Nucleus accumbens (tissue), 56 donors: ENCODE results near the gene TBX3.
A peak's percentile ranks its signal among the peaks of the same experiment; 100 is the strongest.
"Not testable (repeated sequence)": the region's sequence is repeated elsewhere in the genome, so short reads cannot be mapped to it uniquely, and the experiment has no call there.

Experiments
- DNase-seq, 56 donors: peaks; one replicate each; lab custom pipeline; 2025; lab: John Stamatoyannopoulos, UW

Gene TBX3

DNA sequence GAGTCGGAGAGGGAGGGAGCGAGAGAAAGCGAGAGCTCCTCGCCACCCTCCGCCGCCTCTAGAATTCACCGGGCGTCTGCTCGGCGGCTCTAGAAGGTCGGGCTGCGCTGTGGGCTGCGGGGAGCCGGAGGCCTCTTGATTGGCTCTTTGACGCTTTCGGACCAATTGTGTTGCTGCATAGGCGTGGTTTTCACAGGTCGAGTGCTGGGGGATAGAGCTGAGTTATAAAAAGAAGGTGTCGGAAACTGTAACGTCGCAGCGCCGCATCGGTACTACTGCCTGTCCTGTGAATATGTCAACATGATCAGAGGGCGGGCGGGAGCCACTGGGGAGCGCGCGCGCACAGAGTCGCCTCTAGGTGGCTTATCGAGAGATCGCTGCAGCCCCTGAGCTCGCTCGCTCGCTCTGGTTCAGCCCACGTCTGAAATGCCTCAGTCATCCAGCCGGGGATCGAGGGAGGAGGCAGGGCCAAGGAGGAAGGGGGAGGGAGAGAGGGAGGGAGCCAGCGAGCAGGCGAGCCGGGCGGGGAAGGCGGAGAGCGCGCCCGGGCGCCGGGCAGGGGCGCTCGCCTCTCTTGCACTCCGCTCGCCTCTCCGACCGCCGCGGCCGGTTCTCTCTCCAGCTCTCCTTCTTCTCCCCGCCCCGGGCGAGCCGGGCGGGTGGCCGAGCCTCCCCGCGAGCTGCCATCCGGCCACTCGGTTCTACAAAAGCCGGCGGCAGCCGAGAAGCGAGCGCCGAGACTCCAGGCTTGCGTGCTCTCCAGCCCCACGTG is at the start of gene TBX3:
TSS of gene TBX3 (minus strand) at position 78 of the 772 bp plus-strand sequence. CDS start 975 bp downstream, outside the sequence.
- peak in 43 of 56 donors; percentile 1 to 58 (median 30) for DNase-seq

DNA sequence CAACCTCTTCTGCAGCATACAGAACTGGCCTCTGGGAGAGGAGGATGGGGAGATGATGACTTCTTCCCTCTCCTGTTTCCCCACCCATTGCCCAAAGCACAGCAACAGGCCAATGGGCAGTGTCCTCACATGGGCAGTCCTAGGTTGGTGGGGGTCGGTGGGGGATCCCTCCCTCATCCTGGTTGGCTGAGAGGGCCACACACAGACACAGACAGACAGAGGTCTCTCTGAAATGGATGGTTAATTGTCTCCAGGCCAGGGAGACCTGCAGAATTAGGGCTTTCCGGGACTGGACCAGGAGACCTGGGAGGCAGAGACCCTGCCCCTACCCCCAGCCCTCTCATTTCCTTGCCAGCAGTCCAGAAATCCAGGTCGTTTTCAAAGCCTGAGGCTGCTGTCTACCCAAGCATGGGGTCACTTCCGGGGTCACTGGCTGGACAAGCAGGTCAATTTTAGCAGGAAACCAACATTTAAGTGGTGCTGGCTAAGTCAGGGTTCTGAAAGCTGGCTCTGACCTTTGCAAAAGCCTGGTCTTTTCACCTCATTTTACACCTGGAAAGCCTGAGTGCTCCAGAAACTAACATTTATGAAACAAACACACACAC is 48.6 kb upstream of the TBX3 start:
- no peak for DNase-seq

DNA sequence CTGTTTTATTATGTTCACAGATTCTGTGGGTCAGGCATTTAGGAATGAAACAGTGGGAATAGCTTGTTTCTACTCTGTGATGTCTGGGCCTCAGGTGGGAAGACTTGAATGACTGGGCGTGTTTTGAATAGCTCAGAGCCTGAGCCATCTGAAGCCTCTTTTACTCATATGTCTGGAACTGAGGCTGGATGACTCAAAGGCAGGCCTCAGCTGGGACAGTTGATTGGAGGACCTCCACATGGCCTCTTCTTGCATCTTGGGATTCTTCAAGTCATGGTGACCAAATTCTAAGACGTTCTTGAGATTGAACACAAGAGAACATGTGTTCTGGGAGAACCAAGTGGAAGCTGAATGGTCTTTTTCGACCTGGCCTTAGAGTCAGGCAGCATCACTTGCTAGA is 45.8 kb upstream of the TBX3 start:
- DNase-seq, result no peak

DNA sequence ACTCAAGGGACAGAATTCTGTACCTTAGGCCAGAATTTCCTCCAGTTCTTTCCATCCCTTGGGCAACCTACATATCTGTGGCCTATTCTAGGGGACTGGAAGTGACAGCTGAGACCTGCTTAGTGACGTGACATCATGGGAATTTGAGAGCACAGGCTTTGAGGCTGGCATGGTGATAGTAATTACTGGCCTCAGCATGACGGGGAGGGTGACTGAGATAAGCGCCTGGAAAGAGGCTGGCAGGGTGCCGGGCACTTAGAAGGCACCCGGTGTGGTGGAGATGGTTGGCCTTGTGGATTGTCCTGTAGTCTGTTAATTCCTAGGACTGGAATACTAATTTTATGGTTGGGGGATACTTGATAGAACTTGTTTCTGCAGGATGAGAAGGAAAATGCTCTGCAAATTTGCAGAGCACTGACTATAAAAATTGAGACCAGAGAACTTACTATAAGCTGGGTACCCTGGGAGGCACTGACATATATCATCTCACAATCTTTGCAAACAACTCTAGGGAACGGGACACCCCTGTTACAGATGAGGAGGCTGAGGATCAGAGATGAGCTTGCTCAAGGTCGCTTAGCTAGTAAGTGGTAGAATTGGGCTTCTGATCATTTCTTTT is 42.2 kb upstream of the TBX3 start:
- DNase-seq, result no peak

DNA sequence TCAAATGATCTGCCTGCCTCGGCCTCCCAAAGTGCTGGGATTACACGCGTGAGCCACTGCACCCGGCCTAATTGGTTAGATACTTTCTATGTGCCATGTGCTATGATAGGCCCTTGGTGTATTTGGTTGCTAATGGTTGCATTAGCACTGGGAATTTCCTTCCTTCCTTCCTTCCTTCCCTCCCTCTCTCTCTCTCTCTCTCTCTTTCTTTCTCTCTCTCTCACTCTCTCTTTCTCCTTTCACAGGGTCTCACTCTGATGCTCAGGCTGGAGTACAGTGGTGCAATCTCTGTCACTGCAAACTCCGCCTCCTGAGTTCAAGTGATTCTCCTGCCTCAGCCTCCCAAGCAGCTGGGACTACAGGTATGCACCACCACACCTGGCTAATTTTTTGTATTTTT is 38.2 kb upstream of the TBX3 start:
- DNase-seq, result not testable (repeated sequence)

DNA sequence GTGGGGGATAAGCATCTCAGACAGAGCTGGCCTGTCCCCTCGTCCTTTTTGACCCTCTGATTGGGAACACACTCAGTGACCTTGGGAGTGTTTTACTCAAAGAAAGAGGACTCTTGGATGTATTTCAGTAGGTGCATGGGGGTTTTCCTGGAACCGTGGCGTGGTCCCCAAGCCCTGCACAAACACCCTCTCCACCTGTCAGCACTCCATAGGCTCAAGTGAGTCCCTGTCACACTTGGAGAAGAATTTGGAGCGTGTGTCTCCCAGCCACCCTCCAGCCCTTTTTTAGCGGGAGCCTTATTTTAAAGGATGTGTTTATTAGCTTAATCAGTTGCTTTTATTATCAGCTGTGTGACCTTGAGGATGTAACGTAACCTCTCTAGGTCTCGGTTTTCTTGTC is 37.3 kb upstream of the TBX3 start:
- no peak for DNase-seq

DNA sequence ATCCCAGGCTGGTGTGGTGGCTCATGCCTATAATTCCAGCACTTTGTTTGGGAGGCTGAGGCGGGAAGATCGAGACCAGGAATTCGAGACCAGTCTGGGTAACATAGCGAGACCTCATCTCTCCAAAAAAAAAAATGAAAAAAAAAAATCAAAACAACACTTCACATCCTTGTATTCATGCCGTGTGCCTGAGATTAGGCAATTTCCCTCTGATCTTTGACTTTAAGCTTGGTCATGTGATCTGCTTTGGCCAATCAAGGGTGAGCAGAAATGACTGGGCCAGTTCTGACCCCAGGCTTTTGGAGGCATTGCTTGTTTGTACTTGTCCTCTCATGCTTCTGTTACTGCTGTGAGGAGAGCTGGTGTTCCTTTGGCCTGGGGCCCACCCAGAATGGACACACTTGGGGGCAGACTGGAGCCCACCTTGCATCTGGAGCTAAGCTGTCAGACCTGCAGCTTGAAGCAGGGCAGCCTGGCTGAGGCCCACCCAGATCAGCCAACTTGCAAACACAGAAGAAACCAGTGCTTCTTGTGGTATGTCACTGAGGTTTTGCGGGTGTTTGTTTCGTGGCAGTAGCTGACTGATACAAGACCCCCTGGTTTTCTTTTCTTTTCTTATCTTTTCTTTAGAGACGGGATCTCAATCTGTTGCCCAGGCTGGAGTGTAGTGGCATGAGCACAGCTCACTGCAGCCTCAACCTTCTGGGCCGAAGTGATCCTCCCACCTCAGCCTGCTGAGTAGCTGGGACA is 29.7 kb upstream of the TBX3 start:
- DNase-seq, result no peak

DNA sequence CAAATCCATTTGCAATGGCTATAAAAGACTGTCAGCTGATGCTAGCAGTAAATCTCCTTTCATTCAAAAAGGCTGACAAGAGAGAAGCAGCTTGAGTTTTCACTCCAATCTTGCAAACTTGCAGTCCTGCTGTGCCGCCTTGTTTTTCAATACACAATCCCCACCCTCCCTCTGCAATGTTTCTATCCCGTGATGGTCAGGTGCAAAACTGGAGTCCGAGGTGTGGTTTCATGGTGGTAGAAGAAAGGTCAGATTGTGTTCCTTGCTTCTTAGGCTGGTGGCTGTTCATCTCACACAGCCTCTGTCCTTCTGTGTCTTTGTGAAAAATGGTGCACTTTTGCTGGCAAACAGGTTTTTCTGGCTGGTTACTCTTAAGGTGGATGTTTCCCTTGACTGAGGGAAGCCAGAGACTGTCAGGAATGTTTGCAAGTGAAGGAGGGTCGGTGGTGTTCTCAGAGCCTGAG is 27.7 kb upstream of the TBX3 start:
- no peak for DNase-seq

DNA sequence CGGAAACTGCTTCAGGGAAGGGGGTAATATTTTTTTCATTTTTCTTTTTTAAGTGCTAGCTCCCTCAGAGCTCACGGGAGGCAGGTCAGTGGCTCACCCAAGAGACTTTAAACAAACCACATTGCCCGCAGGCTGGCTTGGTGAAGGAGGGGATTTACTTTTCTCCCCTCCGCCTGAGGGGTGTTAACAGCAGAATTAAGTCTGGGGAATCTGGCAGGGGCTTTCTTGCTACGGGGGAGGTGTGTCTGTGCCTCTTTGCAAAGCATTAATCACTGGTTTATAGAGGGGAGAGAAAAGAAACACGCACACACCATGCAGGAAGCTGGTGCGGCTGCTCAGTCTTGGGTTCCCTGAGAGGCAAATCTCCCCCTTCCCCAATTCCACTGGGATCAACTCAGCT is 26.2 kb upstream of the TBX3 start:
- no peak for DNase-seq

DNA sequence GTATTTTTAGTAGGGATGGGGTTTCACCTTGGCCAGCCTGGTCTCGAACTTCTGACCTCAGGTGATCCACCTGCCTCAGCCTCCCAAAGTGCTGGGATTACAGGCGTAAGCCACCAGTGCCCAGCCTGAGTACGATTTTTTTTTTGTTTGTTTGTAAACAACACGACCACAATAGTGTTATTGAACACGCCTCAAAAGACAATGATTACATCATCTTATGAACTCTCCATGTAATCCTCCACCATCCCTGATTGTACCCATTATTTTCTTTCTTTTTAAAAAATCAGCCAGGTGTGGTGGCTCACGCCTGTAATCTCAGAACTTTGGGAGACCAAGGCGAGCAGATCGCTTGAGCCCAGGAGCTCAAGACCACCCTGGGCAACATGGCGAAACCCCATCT is 25.1 kb upstream of the TBX3 start:
- DNase-seq, result no peak

DNA sequence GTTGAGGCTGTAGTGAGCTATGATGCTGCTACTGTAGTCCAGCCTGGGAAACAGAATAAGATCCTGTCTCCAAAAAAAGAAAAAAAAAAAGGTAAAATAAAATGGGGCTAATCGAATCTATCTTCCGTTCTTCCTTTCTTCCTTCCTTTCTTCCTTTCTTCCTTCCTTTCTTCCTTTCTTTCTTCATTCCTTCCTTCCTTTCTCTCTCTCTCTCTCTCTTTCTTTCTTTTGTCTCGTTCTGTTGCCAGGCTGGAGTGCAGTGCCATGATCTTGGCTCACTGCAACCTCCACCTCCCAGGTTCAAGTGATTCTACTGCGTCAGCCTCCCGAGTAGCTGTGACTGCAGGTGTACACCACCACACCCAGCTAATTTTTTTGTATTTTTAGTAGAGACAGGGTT is 24.6 kb upstream of the TBX3 start:
- DNase-seq, result not testable (repeated sequence)

DNA sequence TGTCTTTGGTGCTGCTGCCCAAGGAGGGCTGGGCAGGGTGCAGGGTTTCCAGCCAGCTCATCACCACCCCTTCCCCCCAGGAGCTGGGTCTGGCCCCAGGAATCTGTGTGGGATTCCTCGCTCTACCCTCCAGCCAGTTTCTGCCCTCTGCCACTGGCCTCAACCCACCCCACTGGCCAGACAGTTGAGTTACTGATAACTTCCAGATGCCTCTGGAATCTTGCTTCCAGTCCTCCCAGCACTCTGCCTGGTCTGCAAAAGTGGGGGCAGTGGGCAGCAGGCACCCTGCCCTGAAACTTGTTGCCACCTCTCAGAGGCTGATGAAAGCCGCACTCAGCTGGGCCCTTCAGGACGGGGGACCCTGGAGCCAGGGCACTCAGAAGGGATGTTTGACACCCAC is 20.1 kb upstream of the TBX3 start:
- DNase-seq, result peak in 1 of 56 donors; percentile 1

DNA sequence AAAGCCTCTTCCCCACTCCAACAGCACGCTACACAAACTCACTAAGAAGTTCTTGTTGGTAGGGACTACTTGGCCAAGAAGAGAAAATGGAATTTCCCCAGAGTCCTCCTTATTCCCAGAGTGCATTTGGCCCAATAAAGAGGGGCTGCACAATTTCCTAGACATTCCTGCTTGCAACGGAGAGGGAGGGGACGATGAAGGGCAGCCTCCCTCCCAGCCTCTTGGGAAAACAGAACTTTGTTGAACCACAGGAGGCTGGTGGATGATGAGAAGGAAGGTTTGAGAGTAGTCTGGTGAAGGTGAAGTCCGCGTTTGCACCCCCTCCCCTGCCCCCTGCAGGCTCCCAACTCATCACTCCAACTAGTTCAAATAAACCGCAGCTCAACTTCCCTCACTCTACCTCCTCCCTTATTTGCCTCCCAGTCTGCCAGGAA is 19.1 kb upstream of the TBX3 start:
- DNase-seq, result no peak

DNA sequence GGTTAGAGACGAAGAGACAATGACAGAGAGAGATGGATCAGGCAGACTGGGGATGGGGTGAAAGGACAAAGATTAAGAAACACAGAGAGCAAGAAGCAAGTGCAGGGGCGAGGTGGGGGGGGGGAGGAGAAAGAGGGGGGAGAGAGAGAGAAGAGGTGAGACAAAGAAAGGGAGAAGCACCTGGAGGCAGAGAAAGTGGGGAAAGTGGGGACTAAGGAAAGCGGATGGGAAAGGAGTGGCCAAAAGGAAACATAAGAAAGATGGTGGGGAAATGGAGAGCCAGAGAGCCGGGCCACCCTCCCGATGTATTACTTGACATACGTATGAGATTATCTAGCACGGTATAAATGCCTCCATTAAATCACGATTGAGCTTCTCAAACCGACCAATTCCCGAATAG is 18.5 kb upstream of the TBX3 start:
- no peak for DNase-seq

DNA sequence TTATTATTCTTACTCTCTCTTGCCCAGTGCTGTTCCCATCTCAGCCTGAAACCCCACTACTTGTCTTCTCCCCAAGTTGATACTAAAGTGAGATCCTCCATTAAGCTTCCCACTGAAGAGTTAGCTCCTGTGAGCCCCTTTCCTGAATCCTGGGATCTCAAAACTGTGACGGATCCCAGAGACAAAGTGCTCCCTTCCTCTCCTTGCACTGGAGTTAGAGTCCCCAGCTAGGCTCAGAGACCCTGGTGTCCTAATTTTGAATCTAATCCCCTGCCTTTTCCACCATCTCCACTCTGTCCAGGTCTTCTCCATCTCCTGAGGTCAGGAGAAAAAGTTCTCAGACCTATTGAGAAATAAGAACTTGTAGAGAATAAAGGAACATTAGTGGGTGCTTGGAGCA is 17.6 kb upstream of the TBX3 start:
- DNase-seq, result no peak

DNA sequence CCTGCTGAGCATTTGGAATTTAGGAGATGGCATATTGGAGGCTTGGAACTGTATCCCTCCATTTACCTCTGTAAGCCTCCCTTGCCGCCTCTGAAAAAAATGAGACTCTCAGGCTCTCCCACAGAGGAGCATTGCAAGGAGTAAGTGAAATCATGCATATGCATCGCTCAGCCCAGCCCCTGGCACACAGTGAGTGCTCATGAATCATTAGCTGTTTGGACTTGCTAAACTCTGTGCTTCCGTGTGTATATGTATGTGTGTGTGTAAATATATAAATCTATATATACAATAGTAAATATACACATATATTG is 17.1 kb upstream of the TBX3 start:
- DNase-seq, result no peak

DNA sequence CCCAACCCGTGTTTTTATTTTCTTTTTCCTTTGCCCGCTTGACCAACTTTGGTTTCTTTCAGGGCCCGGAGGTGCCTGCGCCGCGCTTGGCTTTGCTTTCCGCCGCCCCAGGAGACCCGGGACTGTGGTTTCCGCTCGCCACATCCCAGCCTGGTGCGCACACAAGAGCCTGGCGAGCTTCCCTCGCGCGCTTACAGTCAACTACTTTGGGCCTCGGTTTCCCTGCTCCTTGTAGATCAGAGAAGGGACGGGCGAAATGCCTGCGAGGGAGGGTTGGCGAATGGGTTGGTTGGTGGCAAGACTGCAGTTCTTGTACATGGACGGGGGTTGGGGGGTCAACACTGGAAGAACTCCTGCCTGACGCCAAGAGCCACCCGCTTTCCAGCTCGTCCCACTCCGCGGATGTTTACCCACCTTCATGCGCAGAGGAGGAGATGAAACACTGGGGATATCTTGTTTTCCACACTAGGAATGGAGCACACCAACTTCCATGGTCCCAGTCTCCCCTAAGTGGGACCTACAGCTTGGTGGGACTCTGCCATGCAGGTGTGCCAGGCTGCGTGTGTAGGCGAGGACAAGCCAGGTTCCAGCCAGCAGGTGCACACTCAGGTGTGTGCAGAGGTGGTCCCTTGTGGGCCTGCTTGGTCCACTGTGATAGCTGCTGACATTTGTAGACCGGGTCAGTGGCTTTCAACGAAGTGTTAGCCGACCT is 16.6 kb upstream of the TBX3 start:
- no peak for DNase-seq

DNA sequence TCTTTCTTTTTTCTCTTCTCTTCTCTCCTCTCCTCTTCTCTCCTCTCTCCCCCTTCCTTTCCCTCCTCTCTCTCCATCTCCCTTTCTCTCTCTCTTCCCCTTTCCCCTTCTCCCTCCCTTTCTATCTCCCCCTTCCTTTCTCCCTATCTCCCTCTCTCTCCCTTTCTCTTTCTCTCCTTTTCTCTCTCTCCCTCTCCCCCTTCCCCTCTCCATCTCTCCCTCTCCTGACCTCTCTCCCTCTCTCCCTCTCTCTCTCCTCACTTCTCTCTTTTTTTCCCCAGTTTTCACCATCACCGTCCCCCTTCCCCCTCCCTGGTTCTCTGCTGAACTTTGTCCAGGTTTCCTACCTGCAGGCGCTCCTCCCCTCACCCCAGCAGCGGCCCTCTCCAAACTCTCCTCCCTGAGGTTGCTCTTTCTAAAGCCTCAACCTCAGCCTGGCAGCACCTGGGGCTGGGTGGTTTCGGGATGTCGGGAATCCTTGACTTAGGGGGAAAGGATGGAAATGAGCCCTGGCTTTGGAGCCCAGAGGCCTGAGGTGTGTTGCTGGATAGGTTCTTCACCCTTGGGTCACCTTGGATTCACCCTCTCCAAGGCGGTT is 14.7 kb upstream of the TBX3 start:
- DNase-seq, result no peak

DNA sequence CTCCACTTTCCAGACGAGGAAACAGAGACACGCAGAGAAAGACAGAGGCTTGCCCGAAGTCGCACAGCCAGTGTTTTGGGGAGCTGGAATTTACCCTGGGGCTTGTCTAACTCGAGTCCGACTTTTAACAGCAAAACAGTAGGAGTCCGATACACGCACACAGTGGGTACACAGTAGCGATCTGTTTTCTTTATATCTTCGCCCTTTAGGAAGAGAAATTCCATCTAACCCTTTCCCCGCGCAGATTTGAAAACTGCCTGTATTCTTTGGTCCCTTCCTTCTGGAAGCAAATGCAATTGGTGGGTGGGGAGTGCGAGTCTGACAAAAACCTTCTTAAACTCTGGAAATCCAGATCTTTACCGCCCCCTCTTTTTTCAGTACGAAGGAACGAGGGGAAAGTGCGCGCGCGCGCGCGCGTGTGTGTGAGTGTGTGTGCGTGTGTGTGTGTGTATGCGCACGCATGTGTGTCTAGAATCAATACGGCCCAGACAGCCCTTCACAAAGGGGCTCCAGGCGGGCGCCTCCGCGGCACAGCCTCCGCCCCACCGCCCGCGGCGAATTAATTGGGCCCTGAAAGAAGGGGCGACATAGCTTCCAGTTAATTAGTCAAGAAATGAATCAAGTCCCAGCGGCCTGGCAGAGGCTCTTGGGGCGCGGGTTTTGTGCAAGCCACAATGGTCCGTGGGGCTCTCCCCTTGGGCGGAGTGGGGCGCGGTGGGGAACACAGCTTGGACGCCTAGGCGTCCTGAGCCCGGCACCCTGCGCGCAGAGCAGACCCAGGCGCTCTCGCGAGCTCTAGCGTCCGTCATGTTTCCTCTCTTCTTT is 14.0 kb upstream of the TBX3 start:
- DNase-seq, result no peak
